Neutrophil (primary cell): ENCODE results near the gene TMEM242.

Source experiments
- H3K27ac ChIP-seq: fragments of 200-600 bp; sonication (generic); 2 replicates; pipeline ENCODE4 v1.5.1; 2016; ENCODE audit warnings: mild to moderate bottlenecking, moderate library complexity
- H3K27me3 ChIP-seq: fragments of 200-600 bp; sonication (generic); 2 replicates; pipeline ENCODE4 v1.6.0; 2016; ENCODE audit warnings: mild to moderate bottlenecking
- H3K36me3 ChIP-seq: fragments of 200-600 bp; sonication (generic); 2 replicates; pipeline ENCODE4 v1.5.1; 2017
- H3K4me1 ChIP-seq, 2 experiments: fragments of 200-600 bp in 1 of 2; sonication (generic) in 1 of 2; 1 replicate in 1 of 2; 2 replicates in 1 of 2; pipeline versions ENCODE4 v1.5.1 to v1.6.1; 2013 to 2016; ENCODE audit warnings: low read depth in 1 of 2, low read length in 1 of 2, mild to moderate bottlenecking in 1 of 2, moderate library complexity in 1 of 2; ENCODE audit not compliant: control insufficient read depth in 1 of 2, insufficient read depth in 1 of 2
- H3K4me3 ChIP-seq, 2 experiments: fragments of 200-600 bp in 1 of 2; sonication (generic) in 1 of 2; 1 replicate in 1 of 2; 2 replicates in 1 of 2; pipeline ENCODE4 v1.5.1; 2013 to 2016; ENCODE audit warnings: low read depth in 1 of 2, low read length in 1 of 2, mild to moderate bottlenecking in 1 of 2, moderate library complexity in 1 of 2
- H3K9me3 ChIP-seq: fragments of 200-600 bp; sonication (generic); 2 replicates; pipeline ENCODE4 v1.5.1; 2016
- CTCF ChIP-seq: fragments of 200-600 bp; sonication (generic); IDR thresholded peaks from 2 replicates; pipeline ENCODE4 v1.5.1; 2016; ENCODE audit warnings: antibody characterized with exemption

TMEM242 gene

DNA sequence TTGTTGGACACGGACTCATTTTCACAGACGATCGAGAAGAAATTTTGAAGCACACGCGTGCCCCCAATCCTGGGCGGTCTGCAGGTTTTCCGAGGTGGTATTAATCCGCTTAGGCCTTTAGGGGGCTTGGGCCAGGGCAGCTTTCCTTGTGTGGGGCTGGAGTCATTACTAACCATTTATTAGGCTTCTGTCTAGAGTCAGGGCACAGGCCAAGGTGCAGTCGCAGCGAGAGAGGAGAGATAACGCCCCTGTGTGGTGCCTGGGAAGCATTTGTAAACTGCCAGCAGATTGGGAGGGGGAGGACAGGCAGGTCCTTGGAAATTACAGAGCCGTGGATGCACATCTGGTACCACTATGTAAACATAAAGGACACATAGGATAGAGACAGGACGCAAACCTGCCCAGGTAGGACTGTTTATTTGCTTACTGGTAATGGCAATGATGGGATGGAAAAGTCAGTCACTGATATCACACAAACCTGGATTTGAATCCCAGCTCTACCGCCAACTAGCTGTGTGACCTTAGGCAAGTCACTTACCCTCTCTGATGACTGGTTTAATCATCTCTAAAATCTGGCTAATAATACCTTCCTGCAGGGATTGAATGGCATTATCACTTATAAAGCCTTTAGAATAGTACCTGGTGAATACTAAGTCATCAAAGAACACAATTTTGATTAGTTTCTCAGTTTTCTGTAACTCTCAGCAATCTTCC, 76.4 kb downstream of the TMEM242 start:
- no peak for TF ChIP-seq CTCF
- no peaks in the 10 kb centered on the region for H3K9me3 ChIP-seq
- H3K4me3 ChIP-seq = no peak overlapping the region
- no peak overlapping the region for H3K27ac ChIP-seq
- H3K4me1 ChIP-seq = no peaks in the 10 kb centered on the region
- no peaks in the 10 kb centered on the region for H3K36me3 ChIP-seq
- peaks cover 29% of the 10 kb centered on the region for H3K27me3 ChIP-seq

GRCh38 chr6:157246048-157246630, 77.2 kb downstream of the TMEM242 start:
- Histone ChIP-seq H3K4me1 (no peaks in the 10 kb centered on the region), H3K36me3 (no peaks in the 10 kb centered on the region), H3K9me3 (no peaks in the 10 kb centered on the region), H3K27me3 (peaks cover 37% of the 10 kb centered on the region), H3K27ac (no peak overlapping the region), H3K4me3 (no peak overlapping the region)
- no peak for TF ChIP-seq CTCF

DNA sequence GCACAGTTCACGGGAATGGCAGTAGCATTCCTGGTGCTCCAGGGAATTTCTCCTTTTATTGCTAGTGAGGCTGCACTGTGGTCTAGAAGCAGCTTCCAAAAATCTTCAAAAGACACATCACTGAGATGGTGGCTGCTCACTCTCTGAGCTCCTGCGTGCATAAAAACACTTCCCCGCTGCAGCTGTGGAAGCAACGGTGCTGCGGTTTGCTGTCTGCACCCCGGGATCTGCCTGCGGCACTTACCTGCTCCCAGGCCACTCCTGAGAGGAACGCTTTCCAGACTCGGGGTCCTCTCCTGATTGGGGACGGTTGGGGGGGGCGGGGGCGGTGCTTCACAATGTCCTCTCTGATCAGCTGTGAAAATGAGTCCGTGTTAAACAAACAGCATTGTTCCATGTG, 77.9 kb downstream of the TMEM242 start:
- H3K4me3 ChIP-seq = no peak overlapping the region
- no peak overlapping the region for H3K27ac ChIP-seq
- H3K36me3 ChIP-seq = no peaks in the 10 kb centered on the region
- H3K27me3 ChIP-seq = peaks cover 44% of the 10 kb centered on the region
- H3K4me1 ChIP-seq = no peaks in the 10 kb centered on the region
- no peaks in the 10 kb centered on the region for H3K9me3 ChIP-seq
- no peak for TF ChIP-seq CTCF

DNA sequence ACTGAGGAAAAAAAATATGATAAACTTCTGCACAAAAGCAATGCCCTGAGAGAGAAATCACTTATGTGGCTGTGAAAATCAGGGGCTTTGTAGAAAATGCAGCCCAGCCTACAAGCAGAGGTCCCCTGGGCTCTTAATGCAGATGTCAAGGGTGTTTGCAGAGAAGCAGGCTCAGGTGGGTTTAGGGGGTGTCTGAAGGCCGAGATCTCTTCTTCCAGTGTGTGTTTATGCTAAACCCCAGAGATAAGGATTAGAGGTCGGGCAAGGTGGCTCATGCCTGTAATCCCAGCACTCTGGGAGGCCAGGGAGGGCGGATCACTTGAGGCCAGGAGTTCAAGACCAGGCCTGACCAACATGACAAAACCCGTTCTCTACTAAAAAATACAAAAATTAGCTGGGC, 78.5 kb downstream of the TMEM242 start:
- TF ChIP-seq CTCF = no peak
- Histone ChIP-seq H3K27me3 (peaks cover 48% of the 10 kb centered on the region), H3K4me3 (no peak overlapping the region), H3K27ac (no peak overlapping the region), H3K4me1 (no peaks in the 10 kb centered on the region), H3K36me3 (no peaks in the 10 kb centered on the region), H3K9me3 (no peaks in the 10 kb centered on the region)

GRCh38 chr6:157244175-157244574, 79.1 kb downstream of the TMEM242 start:
- Histone ChIP-seq H3K36me3 (no peaks in the 10 kb centered on the region), H3K9me3 (no peaks in the 10 kb centered on the region), H3K27me3 (peaks cover 49% of the 10 kb centered on the region), H3K4me1 (no peaks in the 10 kb centered on the region), H3K4me3 (no peak overlapping the region), H3K27ac (no peak overlapping the region)
- no peak for TF ChIP-seq CTCF
